Naive B cell (primary cell): Measurements from ENCODE around the gene TIMM44. TPM values are rescaled to one million over a fixed set of nuclear protein-coding genes. Genes with fewer than 3 reads are reported as not detected.
"Not testable (repeated sequence)": the region's sequence is repeated elsewhere in the genome, so short reads cannot be mapped to it uniquely, and the experiment has no call there.

ENCODE experiments used
- ATAC-seq, 2 donors: fragments of 150-1000 bp; cut with Tn5 transposase; 2 replicates each; pipeline ENCODE4 v1.10.0; 2021; ENCODE audit warnings: low read depth in 2 of 2, mild to moderate bottlenecking in 2 of 2, moderate library complexity in 2 of 2
- DNase-seq: peaks from one replicate; pipeline ENCODE4 v3.0.0; 2022
- H3K27ac Mint-ChIP-seq, 6 donors: one replicate each; pipeline ENCODE4 v1.8.0; 2020 to 2022; ENCODE audit warnings: mild to moderate bottlenecking in 6 of 6, mixed read lengths in 6 of 6, moderate library complexity in 5 of 6, inconsistent platforms in 2 of 6
- H3K27me3 Mint-ChIP-seq, 3 donors: one replicate each; pipeline ENCODE4 v1.8.0; 2021 to 2022; ENCODE audit warnings: mixed read lengths in 3 of 3, mild to moderate bottlenecking in 1 of 3
- H3K36me3 Mint-ChIP-seq, 2 donors: one replicate each; pipeline ENCODE4 v1.8.0; 2020 to 2022; ENCODE audit warnings: mixed read lengths in 2 of 2, inconsistent platforms in 1 of 2, mild to moderate bottlenecking in 1 of 2
- H3K4me1 Mint-ChIP-seq, 3 donors: one replicate each; pipeline ENCODE4 v1.8.0; 2020 to 2022; ENCODE audit warnings: mixed read lengths in 3 of 3, inconsistent platforms in 1 of 3, mild to moderate bottlenecking in 1 of 3, moderate library complexity in 1 of 3
- H3K4me3 Mint-ChIP-seq, 8 donors: one replicate each; pipeline ENCODE4 v1.8.0; 2020 to 2022; ENCODE audit warnings: mild to moderate bottlenecking in 8 of 8, mixed read lengths in 8 of 8, moderate library complexity in 8 of 8, inconsistent platforms in 2 of 8
- H3K9me3 Mint-ChIP-seq, 7 donors: one replicate each; pipeline ENCODE4 v1.8.0; 2020 to 2022; ENCODE audit warnings: mixed read lengths in 7 of 7, mild to moderate bottlenecking in 5 of 7, inconsistent platforms in 2 of 7, moderate library complexity in 1 of 7
- polyA plus RNA-seq, 6 donors: library from polyadenylated mRNA; unstranded; fragments of 300-500 nt; fragmentation: Illumina TruSeq; gene quantifications; one replicate each; pipeline ENCODE4 v1.2.3, GENCODE V29; 2021; ENCODE audit warnings: low read depth in 6 of 6

Gene TIMM44
- polyA plus RNA-seq, 6 donors from 2014 or later = 7.8 to 21.0 (median 14.1) TPM

GRCh38 chr19:7970716-7971448 is 27.4 kb upstream of the TIMM44 start:
- H3K4me1 Mint-ChIP-seq = peaks cover 0 to 4% (median 0%) of the 10 kb centered on the region in 3 donors
- no peak for DNase-seq
- H3K9me3 Mint-ChIP-seq = no peaks in the 10 kb centered on the region
- H3K4me3 Mint-ChIP-seq = no peak overlapping the region
- peaks cover 7 to 9% of the 10 kb centered on the region in 2 donors for H3K36me3 Mint-ChIP-seq
- no peaks in the 10 kb centered on the region for H3K27me3 Mint-ChIP-seq
- no peak for ATAC-seq
- peak overlapping the region in 3 of 6 donors; percentile 13 to 52 (median 41) for H3K27ac Mint-ChIP-seq

GRCh38 chr19:7969555-7969939 is 26.1 kb upstream of the TIMM44 start:
- peak overlapping the region in 2 of 8 donors; percentile 2 to 10 for H3K4me3 Mint-ChIP-seq
- peaks cover 0 to 4% (median 0%) of the 10 kb centered on the region in 3 donors for H3K4me1 Mint-ChIP-seq
- DNase-seq (no peak), ATAC-seq (no peak)
- no peaks in the 10 kb centered on the region for H3K27me3 Mint-ChIP-seq
- H3K27ac Mint-ChIP-seq = peak overlapping the region in 1 of 6 donors; percentile 36
- peaks cover 9 to 11% of the 10 kb centered on the region in 2 donors for H3K36me3 Mint-ChIP-seq
- H3K9me3 Mint-ChIP-seq = no peaks in the 10 kb centered on the region

GRCh38 chr19:7968796-7969554 is 25.5 kb upstream of the TIMM44 start:
- ATAC-seq = no peak
- H3K27ac Mint-ChIP-seq = no peak overlapping the region
- H3K27me3 Mint-ChIP-seq = no peaks in the 10 kb centered on the region
- peaks cover 9 to 11% of the 10 kb centered on the region in 2 donors for H3K36me3 Mint-ChIP-seq
- peaks cover 0 to 4% (median 0%) of the 10 kb centered on the region in 3 donors for H3K4me1 Mint-ChIP-seq
- peak overlapping the region in 1 of 8 donors; percentile 10 for H3K4me3 Mint-ChIP-seq
- H3K9me3 Mint-ChIP-seq = no peaks in the 10 kb centered on the region
- no peak for DNase-seq

GRCh38 chr19:7968008-7968795 is 24.7 kb upstream of the TIMM44 start:
- Mint-ChIP-seq H3K27ac (peak overlapping the region in 1 of 6 donors; percentile 28), H3K4me1 (peaks cover 0 to 4% (median 0%) of the 10 kb centered on the region in 3 donors), H3K9me3 (no peaks in the 10 kb centered on the region), H3K4me3 (no peak overlapping the region), H3K36me3 (peaks cover 11% of the 10 kb centered on the region in 2 donors), H3K27me3 (no peaks in the 10 kb centered on the region)
- ATAC-seq (no peak), DNase-seq (no peak)

- no peak overlapping the region for H3K4me3 Mint-ChIP-seq
- H3K36me3 Mint-ChIP-seq = peaks cover 11 to 13% of the 10 kb centered on the region in 2 donors
- no peaks in the 10 kb centered on the region for H3K27me3 Mint-ChIP-seq
- H3K9me3 Mint-ChIP-seq = no peaks in the 10 kb centered on the region
- no peak overlapping the region for H3K27ac Mint-ChIP-seq
- DNase-seq (no peak), ATAC-seq (no peak)
- peaks cover 0 to 4% (median 0%) of the 10 kb centered on the region in 3 donors for H3K4me1 Mint-ChIP-seq
Observed at GRCh38 chr19:7965921-7966665, 22.6 kb upstream of the TIMM44 start.

GRCh38 chr19:7965259-7965841 is 21.9 kb upstream of the TIMM44 start:
- ATAC-seq = no peak
- Mint-ChIP-seq H3K4me1 (peaks cover 0 to 4% (median 0%) of the 10 kb centered on the region in 3 donors), H3K4me3 (no peak overlapping the region), H3K27ac (peak overlapping the region in 3 of 6 donors; percentile 63 to 88 (median 80)), H3K27me3 (no peaks in the 10 kb centered on the region), H3K36me3 (peaks cover 11 to 13% of the 10 kb centered on the region in 2 donors), H3K9me3 (no peaks in the 10 kb centered on the region)
- no peak for DNase-seq

GRCh38 chr19:7963566-7963965 is 20.1 kb upstream of the TIMM44 start:
- H3K27ac Mint-ChIP-seq = no peak overlapping the region
- DNase-seq = no peak
- H3K4me1 Mint-ChIP-seq = peaks cover 0 to 4% (median 0%) of the 10 kb centered on the region in 3 donors
- no peaks in the 10 kb centered on the region for H3K9me3 Mint-ChIP-seq
- no peak overlapping the region for H3K4me3 Mint-ChIP-seq
- ATAC-seq = no peak
- H3K27me3 Mint-ChIP-seq = no peaks in the 10 kb centered on the region
- H3K36me3 Mint-ChIP-seq = peaks cover 11 to 13% of the 10 kb centered on the region in 2 donors

- Mint-ChIP-seq H3K36me3 (peaks cover 11 to 13% of the 10 kb centered on the region in 2 donors), H3K27me3 (no peaks in the 10 kb centered on the region), H3K4me1 (peaks cover 0 to 4% (median 0%) of the 10 kb centered on the region in 3 donors), H3K27ac (no peak overlapping the region), H3K4me3 (no peak overlapping the region), H3K9me3 (no peaks in the 10 kb centered on the region)
- ATAC-seq = no peak
- DNase-seq = no peak
Observed at GRCh38 chr19:7962644-7963268, 19.3 kb upstream of the TIMM44 start.

GRCh38 chr19:7961920-7962626 is 18.6 kb upstream of the TIMM44 start:
- Mint-ChIP-seq H3K27ac (peak overlapping the region in 2 of 6 donors; percentile 69 to 79), H3K9me3 (no peaks in the 10 kb centered on the region), H3K36me3 (peaks cover 8 to 11% of the 10 kb centered on the region in 2 donors), H3K27me3 (no peaks in the 10 kb centered on the region), H3K4me3 (no peak overlapping the region), H3K4me1 (peaks cover 0 to 4% (median 0%) of the 10 kb centered on the region in 3 donors)
- DNase-seq (no peak), ATAC-seq (no peak)

- not testable (repeated sequence) for DNase-seq, H3K4me1 Mint-ChIP-seq, H3K9me3 Mint-ChIP-seq, ATAC-seq, H3K27me3 Mint-ChIP-seq, H3K4me3 Mint-ChIP-seq, H3K36me3 Mint-ChIP-seq
- peak overlapping the region in 1 of 6 donors; percentile 30 for H3K27ac Mint-ChIP-seq
Observed at GRCh38 chr19:7961082-7961481, 17.6 kb upstream of the TIMM44 start.

- no peak for DNase-seq
- H3K36me3 Mint-ChIP-seq = peaks cover 0 to 4% of the 10 kb centered on the region in 2 donors
- H3K27me3 Mint-ChIP-seq = no peaks in the 10 kb centered on the region
- peaks cover 0 to 2% (median 0%) of the 10 kb centered on the region in 3 donors for H3K4me1 Mint-ChIP-seq
- no peak for ATAC-seq
- H3K4me3 Mint-ChIP-seq = no peak overlapping the region
- H3K9me3 Mint-ChIP-seq = no peaks in the 10 kb centered on the region
- no peak overlapping the region for H3K27ac Mint-ChIP-seq
Observed at GRCh38 chr19:7959211-7959610, 15.7 kb upstream of the TIMM44 start.

- H3K9me3 Mint-ChIP-seq = no peaks in the 10 kb centered on the region
- peak overlapping the region in 1 of 6 donors; percentile 10 for H3K27ac Mint-ChIP-seq
- H3K36me3 Mint-ChIP-seq = no peaks in the 10 kb centered on the region
- no peak for DNase-seq
- H3K27me3 Mint-ChIP-seq = no peaks in the 10 kb centered on the region
- H3K4me3 Mint-ChIP-seq = no peak overlapping the region
- peaks cover 0 to 3% (median 2%) of the 10 kb centered on the region in 3 donors for H3K4me1 Mint-ChIP-seq
- no peak for ATAC-seq
Observed at GRCh38 chr19:7955696-7956095, 12.2 kb upstream of the TIMM44 start.
